HG03521 (cell line): ENCODE data around the gene ADCY3.
A peak's percentile ranks its signal among the peaks of the same experiment; 100 is the strongest.
"Not testable (repeated sequence)": the region's sequence is repeated elsewhere in the genome, so short reads cannot be mapped to it uniquely, and the experiment has no call there.

Experiments used
- ATAC-seq: cut with Tn5 transposase; IDR thresholded peaks from one replicate; pipeline ENCODE4 v1.9.1; 2021; ENCODE audit warnings: mild to moderate bottlenecking, moderate library complexity; ENCODE audit not compliant: unreplicated experiment

Gene ADCY3

DNA sequence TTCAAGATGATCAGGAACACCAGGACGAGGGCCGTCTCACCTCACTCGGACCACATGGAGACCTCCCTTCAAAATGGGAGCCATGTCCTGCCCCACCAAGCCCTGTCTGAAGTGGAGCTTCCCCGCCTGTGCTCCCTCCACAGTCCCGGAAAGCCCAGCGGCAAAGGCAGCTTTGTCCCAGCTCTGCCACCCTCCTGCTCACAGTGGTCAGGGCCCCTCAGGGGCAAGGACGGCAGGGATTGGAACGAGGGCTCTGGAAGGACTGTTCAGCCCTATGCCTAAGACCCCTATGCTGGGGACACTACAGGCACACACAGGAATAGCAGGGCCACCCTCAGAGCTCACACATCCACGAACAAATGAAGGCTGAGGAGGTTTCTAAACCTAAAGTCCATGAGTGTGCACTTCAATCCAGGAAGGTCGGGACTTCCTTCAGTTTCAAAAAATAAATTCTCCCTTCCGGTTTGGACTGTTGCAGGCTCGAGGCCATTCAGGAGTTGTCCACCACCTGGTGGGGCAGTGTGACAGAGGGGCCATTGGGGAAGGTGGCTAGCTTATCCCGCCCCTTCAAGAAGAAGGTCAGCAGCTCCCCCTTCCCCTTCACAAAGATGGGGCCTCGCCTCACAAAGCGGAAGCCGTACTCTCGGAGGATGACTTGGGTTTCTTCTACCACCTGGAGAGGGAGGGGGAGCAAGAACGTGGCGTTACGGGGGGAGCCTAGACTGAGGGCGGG, 100.4 kb downstream of the ADCY3 start:
- ATAC-seq = no peak

- ATAC-seq = no peak
These were observed 101.3 kb downstream of the ADCY3 start for GRCh38 chr2:24818721-24819167.

DNA sequence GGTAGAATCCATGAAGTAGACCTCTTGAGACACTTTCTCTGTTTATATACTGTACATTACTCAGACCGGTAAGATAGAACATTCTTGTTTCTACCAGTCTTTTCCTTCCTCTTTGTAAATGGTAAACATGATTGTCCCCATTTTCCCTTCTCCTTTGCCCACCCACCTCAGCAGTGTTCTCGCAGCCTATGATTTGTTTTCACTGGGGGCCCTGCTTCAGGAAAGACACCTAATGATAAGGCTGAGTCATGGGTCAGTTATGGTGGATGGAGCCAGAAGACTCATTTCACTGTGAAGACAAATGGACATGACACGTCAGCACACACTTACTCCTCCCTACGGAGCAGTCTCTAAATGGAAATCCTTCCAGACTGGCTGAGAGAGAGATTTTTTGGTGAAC, 103.2 kb downstream of the ADCY3 start:
- ATAC-seq = no peak

DNA sequence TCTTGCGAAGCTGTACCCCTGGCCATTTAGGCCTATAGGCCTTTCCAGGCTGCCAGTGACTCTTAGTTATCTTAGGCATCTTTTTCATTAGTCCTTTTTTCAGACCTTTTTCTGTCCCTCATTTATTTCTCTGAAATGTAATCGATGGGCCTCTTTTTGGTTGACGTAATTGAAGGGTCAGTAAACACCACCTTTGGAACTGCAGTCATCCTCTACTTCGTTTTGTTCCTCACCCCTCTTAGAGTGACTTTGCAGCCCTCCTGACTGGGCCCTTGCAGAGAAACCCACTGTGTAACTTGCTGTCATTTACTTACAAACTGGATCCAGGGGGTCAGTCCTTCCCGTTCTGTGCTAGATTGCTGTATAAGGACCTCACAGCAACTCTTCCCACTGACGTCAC, 103.6 kb downstream of the ADCY3 start:
- ATAC-seq = no peak

DNA sequence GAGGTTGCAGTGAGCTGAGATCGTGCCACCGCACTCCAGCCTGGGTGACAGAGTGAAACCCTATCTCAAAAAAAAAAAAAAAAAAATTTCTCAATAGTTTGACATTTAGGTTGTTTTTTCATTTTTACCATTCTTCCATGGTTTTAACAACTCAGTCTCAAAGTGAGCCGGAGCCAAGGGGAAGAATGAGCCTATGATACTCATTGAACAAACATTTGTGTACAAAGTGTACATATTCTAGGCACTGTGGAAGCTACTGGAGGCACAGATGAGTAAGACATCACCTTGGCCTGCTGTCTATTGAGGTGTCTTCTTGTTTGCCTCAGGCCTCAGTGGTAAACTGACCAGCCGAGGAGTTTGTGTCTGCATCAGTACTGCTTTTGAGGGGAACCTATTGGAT, 104.9 kb downstream of the ADCY3 start:
- ATAC-seq = no peak

DNA sequence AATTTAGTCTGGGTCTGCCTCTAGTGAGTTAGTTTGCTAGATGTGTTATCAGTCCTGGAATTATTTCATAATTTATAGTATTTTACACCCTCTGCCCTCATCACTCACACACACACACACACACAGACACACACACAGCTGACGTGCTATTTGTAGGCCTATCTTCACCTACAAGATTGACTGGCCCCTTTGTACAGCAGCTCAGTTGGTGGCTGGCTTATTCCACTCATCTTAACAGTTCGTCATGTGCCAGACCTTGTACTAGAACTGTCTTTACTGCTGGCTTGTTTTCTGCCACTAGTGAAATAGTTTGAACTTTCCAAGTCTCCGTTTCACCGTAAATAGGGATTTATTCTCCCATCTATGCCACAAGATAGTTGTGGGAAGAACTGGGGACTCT, 105.5 kb downstream of the ADCY3 start:
- no peak for ATAC-seq

GRCh38 chr2:24813691-24814137, 106.3 kb downstream of the ADCY3 start:
- no peak for ATAC-seq

DNA sequence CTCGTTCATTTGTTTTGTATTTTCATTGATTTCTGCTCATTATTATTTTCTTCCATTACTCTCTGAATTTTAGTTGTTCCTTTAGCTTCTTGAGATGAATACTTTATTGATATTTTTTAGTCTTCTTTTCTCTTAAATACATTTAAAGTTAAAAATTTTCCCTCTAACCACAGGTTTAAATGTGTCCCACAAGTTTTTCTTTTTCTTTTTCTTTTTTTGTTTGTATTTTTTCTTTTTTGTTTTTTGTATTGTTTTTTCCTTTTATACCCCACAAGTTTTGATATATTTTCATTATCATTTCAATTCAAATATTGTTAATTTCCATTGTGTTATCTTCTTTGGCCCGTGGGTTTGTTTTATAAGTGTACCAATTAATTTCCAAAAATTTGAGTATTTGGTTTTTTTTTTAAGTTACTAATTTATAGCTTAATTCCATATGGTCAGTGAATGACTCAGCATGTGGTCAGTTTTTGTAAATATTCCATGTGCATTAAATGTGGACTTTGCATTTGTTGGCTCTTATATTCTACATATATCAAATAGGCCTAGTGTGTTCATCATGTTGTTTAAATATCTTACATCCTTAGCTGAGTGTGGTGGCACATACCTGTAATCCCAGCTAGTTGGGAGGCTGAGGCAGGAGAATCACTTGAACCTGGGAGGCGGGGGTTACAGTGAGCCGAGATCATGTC, 110.6 kb downstream of the ADCY3 start:
- ATAC-seq = no peak

- no peak for ATAC-seq
These were observed 113.4 kb downstream of the ADCY3 start for GRCh38 chr2:24806661-24807036.

GRCh38 chr2:24805811-24806660, 114.0 kb downstream of the ADCY3 start:
- ATAC-seq = not testable (repeated sequence)

DNA sequence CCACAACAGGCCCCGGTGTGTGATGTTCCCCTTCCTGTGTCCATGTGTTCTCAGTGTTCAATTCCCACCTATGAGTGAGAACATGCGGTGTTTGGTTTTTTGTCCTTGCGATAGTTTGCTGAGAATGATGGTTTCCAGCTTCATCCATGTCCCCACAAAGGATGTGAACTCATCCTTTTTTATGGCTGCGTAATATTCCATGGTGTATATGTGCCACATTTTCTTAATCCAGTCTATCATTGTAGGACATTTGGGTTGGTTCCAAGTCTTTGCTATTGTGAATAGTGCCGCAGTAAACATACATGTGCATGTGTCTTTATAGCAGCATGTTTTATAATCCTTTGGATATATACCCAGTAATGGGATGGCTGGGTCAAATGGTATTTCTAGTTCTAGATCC, 119.5 kb downstream of the ADCY3 start:
- not testable (repeated sequence) for ATAC-seq

DNA sequence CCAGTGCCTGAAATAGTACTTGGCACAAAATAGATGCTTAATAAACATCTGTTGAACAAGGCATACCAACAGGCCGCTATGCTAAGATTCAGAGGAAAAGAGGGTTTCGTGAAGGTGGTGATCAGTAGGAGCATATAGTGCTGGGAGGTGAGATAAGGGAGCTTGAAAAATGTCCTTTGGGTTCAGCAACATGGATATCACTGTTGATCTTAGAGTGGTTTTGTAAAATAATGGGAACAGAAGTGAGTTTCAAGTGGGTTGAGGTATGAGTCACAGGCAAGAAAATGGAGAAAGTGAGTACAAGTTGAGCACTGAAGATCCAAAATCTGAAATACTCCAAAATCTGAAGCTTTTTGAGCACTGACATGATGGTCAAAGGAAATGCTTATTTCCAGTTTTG, 122.4 kb downstream of the ADCY3 start:
- no peak for ATAC-seq

DNA sequence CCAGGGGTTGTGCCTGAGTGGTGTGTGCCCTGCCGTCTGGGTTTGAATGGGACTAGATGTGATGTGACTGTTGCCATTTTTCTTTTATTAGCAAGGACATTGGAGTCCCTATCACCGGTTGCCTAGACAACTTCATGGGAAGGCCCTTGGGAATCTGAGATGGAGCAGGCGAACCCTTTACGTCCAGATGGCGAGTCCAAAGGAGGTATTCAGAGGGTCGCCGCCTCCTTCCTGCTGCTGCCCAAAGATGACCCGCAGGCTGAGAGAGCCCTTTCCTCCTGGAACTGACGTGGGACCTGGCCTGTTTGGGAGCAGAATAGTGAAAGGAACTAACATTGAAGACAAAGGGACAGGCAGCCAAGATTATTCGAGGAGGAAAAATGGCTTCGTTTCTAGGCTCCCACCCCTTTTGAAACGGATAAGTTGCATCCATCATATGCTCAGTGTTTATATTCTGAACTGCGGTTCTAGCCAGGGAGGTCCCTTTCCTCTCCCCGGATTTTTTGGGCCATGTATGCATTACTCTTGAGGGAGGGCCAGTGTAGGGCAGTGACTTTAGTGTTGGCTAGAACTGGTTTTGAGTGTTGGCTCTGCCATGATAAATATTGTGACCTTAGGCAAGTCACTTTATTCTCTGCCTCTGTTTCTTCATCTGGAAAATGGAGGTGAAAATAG, 126.1 kb downstream of the ADCY3 start:
- ATAC-seq = no peak

DNA sequence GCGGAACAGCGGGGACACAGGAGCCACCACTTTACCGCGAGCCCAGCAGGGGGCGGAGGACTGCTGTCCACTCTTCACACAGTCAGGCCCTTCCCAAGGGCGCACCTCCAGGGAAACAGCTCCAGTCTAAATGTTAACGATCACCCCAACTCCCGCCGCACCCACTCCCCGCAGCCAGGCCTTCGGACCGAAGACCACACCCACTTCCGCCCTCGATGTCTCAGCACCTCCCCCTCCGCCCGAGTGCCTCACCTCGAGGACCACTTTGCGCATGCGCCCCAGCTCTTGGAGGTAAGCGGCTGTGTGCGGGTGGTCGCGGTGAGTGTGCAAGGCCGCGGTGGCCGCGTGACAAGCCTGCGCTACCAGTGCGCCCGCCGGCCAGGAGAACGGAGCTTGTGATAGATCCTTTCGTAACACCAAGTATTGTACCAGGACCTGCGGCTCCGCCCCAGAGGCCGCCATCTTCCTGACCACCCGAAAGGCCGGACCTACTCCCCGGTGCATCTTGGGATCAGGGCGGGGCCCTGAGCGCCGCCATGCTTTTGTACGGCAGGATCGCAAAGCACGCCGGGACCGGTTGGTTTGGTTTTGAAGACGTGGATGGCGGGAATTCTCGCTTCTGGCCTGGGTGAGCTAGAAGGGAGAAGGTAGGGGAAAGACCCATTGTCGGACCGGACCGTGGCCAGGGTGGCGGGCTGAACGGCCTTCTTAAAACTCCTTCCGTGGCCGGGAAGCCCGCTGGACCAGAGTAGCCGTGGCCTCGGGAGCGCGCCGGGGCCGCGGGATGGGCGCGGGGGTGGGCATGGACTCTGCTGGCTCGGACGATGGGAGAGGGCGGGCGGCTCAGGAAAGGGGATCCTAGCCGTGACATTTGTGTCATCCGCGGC, 126.9 kb downstream of the ADCY3 start, which contains the start of the genes CENPO and PTRHD1:
Gene CENPO, plus strand, starts transcription at position 552 of the 887 bp plus-strand sequence. CDS start 495 bp downstream, outside the sequence.
Gene PTRHD1, minus strand, starts transcription at position 518 of the 887 bp plus-strand sequence. Its CDS starts 14 bp downstream, at position 504.
- ATAC-seq = peak; percentile 89

- no peak for ATAC-seq
These were observed 127.5 kb downstream of the ADCY3 start for GRCh38 chr2:24792542-24792873.

DNA sequence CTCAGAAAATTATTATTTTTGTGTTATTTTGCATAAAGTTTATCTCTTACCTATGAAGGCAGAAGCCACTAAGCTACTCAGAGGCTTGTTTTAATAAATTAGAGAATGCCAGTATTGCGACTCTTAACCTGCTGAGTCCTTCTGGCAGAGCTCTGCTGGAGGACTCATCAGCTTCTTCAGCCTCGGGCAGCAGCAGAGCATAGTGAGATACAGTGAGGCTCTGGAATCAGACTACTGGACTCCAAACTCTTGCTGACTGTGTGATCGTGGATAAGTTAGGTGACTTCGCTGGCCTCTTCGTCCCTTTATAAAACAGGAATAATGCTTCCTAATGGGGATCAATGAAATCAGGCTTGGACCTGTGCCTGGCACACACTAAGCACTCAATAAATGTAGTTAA, 128.6 kb downstream of the ADCY3 start:
- no peak for ATAC-seq

GRCh38 chr2:24788816-24789215, 131.2 kb downstream of the ADCY3 start:
- ATAC-seq = no peak

- ATAC-seq = no peak
These were observed 132.5 kb downstream of the ADCY3 start for GRCh38 chr2:24787532-24787931.

DNA sequence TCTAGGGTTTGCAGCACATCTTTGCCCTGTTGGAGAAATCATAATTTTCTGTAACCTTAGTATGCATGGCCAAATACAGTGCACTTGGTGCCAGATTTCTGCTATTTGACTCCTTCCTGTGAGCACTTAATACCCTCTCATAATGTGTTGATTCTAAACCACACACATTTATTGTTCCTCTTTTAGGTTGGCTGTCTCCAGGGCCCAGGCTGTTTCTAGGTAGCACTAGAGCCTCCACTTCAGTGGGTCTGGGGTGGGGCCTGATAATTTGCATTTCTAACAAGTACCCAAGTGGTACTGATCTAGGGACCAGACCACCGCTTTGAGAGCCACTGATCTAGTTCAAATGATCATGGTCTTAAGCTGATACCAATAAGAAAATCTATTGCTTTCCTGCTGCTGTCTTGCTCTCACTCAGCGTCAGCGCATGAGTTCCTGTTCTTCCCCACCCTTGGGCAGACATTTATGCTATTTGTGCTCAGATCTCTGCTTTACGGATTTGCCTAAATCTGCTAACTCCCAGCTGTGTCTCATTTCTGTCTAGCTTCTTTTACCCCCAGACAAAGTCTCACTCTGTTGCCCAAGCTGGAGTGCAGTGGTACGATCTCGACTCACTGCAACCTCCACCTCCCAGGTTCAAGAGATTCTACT, 134.2 kb downstream of the ADCY3 start:
- peak; percentile 78 for ATAC-seq
